GM19397 (cell line): ENCODE measurements around the gene G6PC3.
A peak's percentile ranks its signal among the peaks of the same experiment; 100 is the strongest.
"Not testable (repeated sequence)": the region's sequence is repeated elsewhere in the genome, so short reads cannot be mapped to it uniquely, and the experiment has no call there.

Experiments used
- ATAC-seq: cut with Tn5 transposase; IDR thresholded peaks from one replicate; pipeline ENCODE4 v1.9.1; 2021; ENCODE audit warnings: mild to moderate bottlenecking, moderate library complexity; ENCODE audit not compliant: unreplicated experiment

G6PC3 gene

GRCh38 chr17:44070455-44071197 lies at the start of gene G6PC3:
TSS of gene G6PC3 (plus strand) at chr17:44070735. CDS start at chr17:44070966, 231 bp downstream.
- ATAC-seq: peak; percentile 69

- ATAC-seq: not testable (repeated sequence)
These were observed 49.3 kb upstream of the G6PC3 start for GRCh38 chr17:44021227-44021626.

- no peak for ATAC-seq
These were observed 48.3 kb upstream of the G6PC3 start for GRCh38 chr17:44022246-44022645.

- ATAC-seq: no peak
These were observed 46.8 kb upstream of the G6PC3 start for GRCh38 chr17:44023545-44024270.

- no peak for ATAC-seq
These were observed 46.3 kb upstream of the G6PC3 start for GRCh38 chr17:44024271-44024663.

GRCh38 chr17:44024853-44025252 lies 45.7 kb upstream of the G6PC3 start:
- ATAC-seq: no peak

- ATAC-seq: no peak
These were observed 40.8 kb upstream of the G6PC3 start for GRCh38 chr17:44029736-44030135.

- no peak for ATAC-seq
These were observed 40.1 kb upstream of the G6PC3 start for GRCh38 chr17:44030482-44030881.

- no peak for ATAC-seq
These were observed 36.6 kb upstream of the G6PC3 start for GRCh38 chr17:44033861-44034408.

- ATAC-seq: not testable (repeated sequence)
These were observed 35.8 kb upstream of the G6PC3 start for GRCh38 chr17:44034688-44035087.

GRCh38 chr17:44037471-44037870 lies 33.1 kb upstream of the G6PC3 start:
- no peak for ATAC-seq

GRCh38 chr17:44038604-44039011 lies 31.9 kb upstream of the G6PC3 start:
- ATAC-seq: no peak

- no peak for ATAC-seq
These were observed 30.5 kb upstream of the G6PC3 start for GRCh38 chr17:44039829-44040635.

GRCh38 chr17:44043272-44043696 lies 27.3 kb upstream of the G6PC3 start:
- ATAC-seq: no peak

GRCh38 chr17:44044071-44044470 lies 26.5 kb upstream of the G6PC3 start:
- no peak for ATAC-seq

GRCh38 chr17:44045486-44045885 lies 25.0 kb upstream of the G6PC3 start:
- no peak for ATAC-seq

- not testable (repeated sequence) for ATAC-seq
These were observed 23.6 kb upstream of the G6PC3 start for GRCh38 chr17:44046893-44047292.

GRCh38 chr17:44049294-44050060 lies 21.1 kb upstream of the G6PC3 start:
- ATAC-seq: no peak

GRCh38 chr17:44053125-44053872 lies 17.2 kb upstream of the G6PC3 start:
- no peak for ATAC-seq
